ENCODE data around the gene KCTD16.

Gene KCTD16

DNA sequence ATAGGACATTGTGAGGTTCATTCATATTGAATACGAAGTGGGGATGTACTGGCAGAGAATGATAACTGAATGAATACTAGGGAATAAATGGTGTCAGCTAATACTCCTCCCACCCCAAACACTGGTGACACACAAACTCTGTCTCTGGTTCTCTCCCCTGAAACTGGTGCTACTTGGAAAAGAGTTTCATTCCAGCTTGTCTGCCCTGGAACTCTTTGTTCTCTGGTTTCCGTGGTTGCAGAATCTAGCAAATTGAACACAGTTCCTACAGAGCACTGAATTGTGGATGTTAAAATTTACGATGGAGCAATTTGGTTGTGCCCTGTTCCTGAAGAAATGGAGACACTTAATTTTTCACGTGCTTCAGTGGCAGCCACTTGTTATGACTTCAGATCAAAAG is 181.7 kb downstream of the KCTD16 start:
- H3K36me3 ChIP-seq (ENCODE audit: insufficient read depth, low read length) = no peaks in the 10 kb centered on the region

GRCh38 chr5:144352732-144353317 is 182.2 kb downstream of the KCTD16 start:
- no peaks in the 10 kb centered on the region for H3K36me3 ChIP-seq (ENCODE audit: insufficient read depth, low read length)
- no peak overlapping the region for H3K4me3 ChIP-seq (ENCODE audit: low read depth in 1 of 2, low read length in 2 of 2)
- no peaks in the 10 kb centered on the region for H3K9me3 ChIP-seq (ENCODE audit: low read length)
- H3K27me3 ChIP-seq (ENCODE audit: control insufficient read depth in 1 of 2, insufficient read depth in 2 of 2, low read length in 2 of 2) = no peaks in the 10 kb centered on the region
- H3K9ac ChIP-seq (ENCODE audit: low read length) = no peak overlapping the region
- no peaks in the 10 kb centered on the region for H3K4me1 ChIP-seq (ENCODE audit: insufficient read depth, low read length)
- H3K27ac ChIP-seq (ENCODE audit: low read depth, low read length) = no peak overlapping the region

More for the DNA sequence above, 181.7 kb downstream of the KCTD16 start:
- H3K4me3 ChIP-seq (ENCODE audit: low read depth in 1 of 2, low read length in 2 of 2) = no peak overlapping the region
- H3K4me1 ChIP-seq (ENCODE audit: insufficient read depth, low read length) = no peaks in the 10 kb centered on the region
- H3K27me3 ChIP-seq (ENCODE audit: control insufficient read depth in 1 of 2, insufficient read depth in 2 of 2, low read length in 2 of 2) = no peaks in the 10 kb centered on the region
- H3K27ac ChIP-seq (ENCODE audit: low read depth, low read length) = no peak overlapping the region
- H3K9ac ChIP-seq (ENCODE audit: low read length) = no peak overlapping the region
- no peaks in the 10 kb centered on the region for H3K9me3 ChIP-seq (ENCODE audit: low read length)

GRCh38 chr5:144356489-144356888 is 185.8 kb downstream of the KCTD16 start:
- Histone ChIP-seq H3K4me3 (ENCODE audit: low read depth in 1 of 2, low read length in 2 of 2) (no peak overlapping the region), H3K36me3 (ENCODE audit: insufficient read depth, low read length) (no peaks in the 10 kb centered on the region), H3K4me1 (ENCODE audit: insufficient read depth, low read length) (no peaks in the 10 kb centered on the region), H3K27me3 (ENCODE audit: control insufficient read depth in 1 of 2, insufficient read depth in 2 of 2, low read length in 2 of 2) (no peaks in the 10 kb centered on the region), H3K27ac (ENCODE audit: low read depth, low read length) (no peak overlapping the region), H3K9ac (ENCODE audit: low read length) (no peak overlapping the region), H3K9me3 (ENCODE audit: low read length) (no peaks in the 10 kb centered on the region)

DNA sequence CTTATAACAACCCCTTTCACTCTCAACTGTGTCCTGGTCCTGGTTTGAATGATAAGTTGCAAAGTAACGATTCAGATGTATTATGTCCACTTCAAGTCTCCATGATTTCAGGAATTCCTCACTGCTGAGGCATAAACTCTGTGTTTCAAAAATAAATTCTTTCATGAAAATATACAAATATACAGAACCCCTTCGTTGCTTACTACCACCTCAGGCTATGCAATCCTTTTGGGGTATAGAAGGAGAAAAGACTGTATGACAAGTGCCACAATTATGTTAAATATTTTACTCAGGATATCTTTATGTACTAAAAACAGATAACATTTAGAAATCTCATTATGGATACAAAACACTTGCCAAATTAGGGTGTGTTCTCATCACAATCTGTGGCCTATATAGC is 190.7 kb downstream of the KCTD16 start:
- Histone ChIP-seq H3K4me1 (ENCODE audit: insufficient read depth, low read length) (no peaks in the 10 kb centered on the region), H3K36me3 (ENCODE audit: insufficient read depth, low read length) (no peaks in the 10 kb centered on the region), H3K27ac (ENCODE audit: low read depth, low read length) (no peak overlapping the region), H3K9me3 (ENCODE audit: low read length) (no peaks in the 10 kb centered on the region), H3K9ac (ENCODE audit: low read length) (no peak overlapping the region), H3K27me3 (ENCODE audit: control insufficient read depth in 1 of 2, insufficient read depth in 2 of 2, low read length in 2 of 2) (no peaks in the 10 kb centered on the region), H3K4me3 (ENCODE audit: low read depth in 1 of 2, low read length in 2 of 2) (no peak overlapping the region)

DNA sequence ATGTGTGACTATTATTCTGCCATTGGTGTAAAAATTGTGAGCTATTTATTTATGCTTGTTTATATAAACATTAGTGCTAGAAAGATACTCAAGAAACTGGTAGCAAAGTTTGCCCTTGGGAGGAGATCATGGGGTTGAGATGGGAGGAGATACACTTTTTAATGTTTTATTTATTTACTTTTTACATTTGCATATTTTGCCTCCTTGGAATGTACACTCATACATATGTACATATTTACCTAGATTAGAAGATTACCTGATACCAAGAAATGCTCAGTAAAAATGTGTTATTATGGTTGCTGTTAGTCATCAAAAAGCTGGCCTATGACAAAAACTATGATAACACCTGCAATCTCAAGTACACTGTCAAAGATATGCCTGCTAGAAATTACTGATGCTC is 195.2 kb downstream of the KCTD16 start:
- Histone ChIP-seq H3K9ac (ENCODE audit: low read length) (no peak overlapping the region), H3K4me1 (ENCODE audit: insufficient read depth, low read length) (no peaks in the 10 kb centered on the region), H3K27me3 (ENCODE audit: control insufficient read depth in 1 of 2, insufficient read depth in 2 of 2, low read length in 2 of 2) (no peaks in the 10 kb centered on the region), H3K4me3 (ENCODE audit: low read depth in 1 of 2, low read length in 2 of 2) (no peak overlapping the region), H3K36me3 (ENCODE audit: insufficient read depth, low read length) (no peaks in the 10 kb centered on the region), H3K9me3 (ENCODE audit: low read length) (no peaks in the 10 kb centered on the region), H3K27ac (ENCODE audit: low read depth, low read length) (no peak overlapping the region)

GRCh38 chr5:144367991-144368390 is 197.3 kb downstream of the KCTD16 start:
- H3K9me3 ChIP-seq (ENCODE audit: low read length) = no peaks in the 10 kb centered on the region
- H3K36me3 ChIP-seq (ENCODE audit: insufficient read depth, low read length) = no peaks in the 10 kb centered on the region
- no peak overlapping the region for H3K27ac ChIP-seq (ENCODE audit: low read depth, low read length)
- no peaks in the 10 kb centered on the region for H3K4me1 ChIP-seq (ENCODE audit: insufficient read depth, low read length)
- no peak overlapping the region for H3K9ac ChIP-seq (ENCODE audit: low read length)
- no peaks in the 10 kb centered on the region for H3K27me3 ChIP-seq (ENCODE audit: control insufficient read depth in 1 of 2, insufficient read depth in 2 of 2, low read length in 2 of 2)
- H3K4me3 ChIP-seq (ENCODE audit: low read depth in 1 of 2, low read length in 2 of 2) = no peak overlapping the region

- Histone ChIP-seq H3K36me3 (ENCODE audit: insufficient read depth, low read length) (no peaks in the 10 kb centered on the region), H3K27ac (ENCODE audit: low read depth, low read length) (no peak overlapping the region), H3K9me3 (ENCODE audit: low read length) (no peaks in the 10 kb centered on the region), H3K9ac (ENCODE audit: low read length) (no peak overlapping the region), H3K4me3 (ENCODE audit: low read depth in 1 of 2, low read length in 2 of 2) (no peak overlapping the region), H3K4me1 (ENCODE audit: insufficient read depth, low read length) (no peaks in the 10 kb centered on the region), H3K27me3 (ENCODE audit: control insufficient read depth in 1 of 2, insufficient read depth in 2 of 2, low read length in 2 of 2) (no peaks in the 10 kb centered on the region)
These were observed 197.9 kb downstream of the KCTD16 start for GRCh38 chr5:144368556-144368955.

- H3K27me3 ChIP-seq (ENCODE audit: control insufficient read depth in 1 of 2, insufficient read depth in 2 of 2, low read length in 2 of 2) = no peaks in the 10 kb centered on the region
- no peak overlapping the region for H3K27ac ChIP-seq (ENCODE audit: low read depth, low read length)
- no peak overlapping the region for H3K4me3 ChIP-seq (ENCODE audit: low read depth in 1 of 2, low read length in 2 of 2)
- H3K9me3 ChIP-seq (ENCODE audit: low read length) = no peaks in the 10 kb centered on the region
- H3K9ac ChIP-seq (ENCODE audit: low read length) = no peak overlapping the region
- no peaks in the 10 kb centered on the region for H3K36me3 ChIP-seq (ENCODE audit: insufficient read depth, low read length)
- no peaks in the 10 kb centered on the region for H3K4me1 ChIP-seq (ENCODE audit: insufficient read depth, low read length)
These were observed 198.3 kb downstream of the KCTD16 start for GRCh38 chr5:144369006-144369405.

DNA sequence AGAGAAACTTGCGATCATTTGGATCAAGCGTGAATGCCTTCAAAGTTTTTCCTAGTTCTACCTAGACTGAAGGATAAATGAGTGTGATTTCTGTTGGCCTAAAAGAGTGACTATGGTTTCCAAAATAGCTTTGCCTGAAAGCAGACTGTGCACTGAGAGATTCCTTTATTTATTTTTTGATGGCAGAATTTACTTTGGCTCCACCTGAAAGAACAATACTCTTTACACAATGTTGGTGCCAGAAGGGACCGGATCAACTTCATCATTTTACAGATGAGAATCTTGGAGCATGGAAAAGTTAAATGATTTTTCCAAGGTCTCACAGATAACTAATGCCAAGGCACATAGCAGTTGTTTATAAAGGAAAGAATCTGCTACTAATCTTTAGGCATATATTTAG is 199.6 kb downstream of the KCTD16 start:
- Histone ChIP-seq H3K36me3 (ENCODE audit: insufficient read depth, low read length) (no peaks in the 10 kb centered on the region), H3K4me1 (ENCODE audit: insufficient read depth, low read length) (no peaks in the 10 kb centered on the region), H3K27ac (ENCODE audit: low read depth, low read length) (no peak overlapping the region), H3K27me3 (ENCODE audit: control insufficient read depth in 1 of 2, insufficient read depth in 2 of 2, low read length in 2 of 2) (no peaks in the 10 kb centered on the region), H3K4me3 (ENCODE audit: low read depth in 1 of 2, low read length in 2 of 2) (no peak overlapping the region), H3K9me3 (ENCODE audit: low read length) (no peaks in the 10 kb centered on the region), H3K9ac (ENCODE audit: low read length) (no peak overlapping the region)

DNA sequence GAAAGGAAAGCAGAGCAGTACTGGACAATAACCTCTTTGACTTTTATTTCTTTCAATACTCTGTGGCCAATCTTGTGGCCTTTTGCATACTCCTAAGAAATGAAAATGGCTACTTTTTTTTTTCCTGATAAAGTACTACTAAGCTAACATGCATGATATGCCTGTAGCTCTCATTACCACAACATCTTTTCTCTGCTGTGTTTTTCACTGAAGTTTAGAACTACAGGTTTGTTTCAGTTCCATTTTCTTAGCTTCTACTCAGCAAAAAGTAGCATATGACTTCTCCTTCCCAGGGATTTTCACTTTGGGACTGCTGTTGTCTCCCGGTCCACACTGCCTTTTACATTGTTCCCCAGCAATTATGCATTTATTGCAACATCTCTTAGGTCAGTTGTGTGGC is 204.0 kb downstream of the KCTD16 start:
- Histone ChIP-seq H3K9me3 (ENCODE audit: low read length) (no peaks in the 10 kb centered on the region), H3K36me3 (ENCODE audit: insufficient read depth, low read length) (no peaks in the 10 kb centered on the region), H3K9ac (ENCODE audit: low read length) (no peak overlapping the region), H3K4me3 (ENCODE audit: low read depth in 1 of 2, low read length in 2 of 2) (no peak overlapping the region), H3K27ac (ENCODE audit: low read depth, low read length) (no peak overlapping the region), H3K4me1 (ENCODE audit: insufficient read depth, low read length) (no peaks in the 10 kb centered on the region), H3K27me3 (ENCODE audit: control insufficient read depth in 1 of 2, insufficient read depth in 2 of 2, low read length in 2 of 2) (no peaks in the 10 kb centered on the region)

DNA sequence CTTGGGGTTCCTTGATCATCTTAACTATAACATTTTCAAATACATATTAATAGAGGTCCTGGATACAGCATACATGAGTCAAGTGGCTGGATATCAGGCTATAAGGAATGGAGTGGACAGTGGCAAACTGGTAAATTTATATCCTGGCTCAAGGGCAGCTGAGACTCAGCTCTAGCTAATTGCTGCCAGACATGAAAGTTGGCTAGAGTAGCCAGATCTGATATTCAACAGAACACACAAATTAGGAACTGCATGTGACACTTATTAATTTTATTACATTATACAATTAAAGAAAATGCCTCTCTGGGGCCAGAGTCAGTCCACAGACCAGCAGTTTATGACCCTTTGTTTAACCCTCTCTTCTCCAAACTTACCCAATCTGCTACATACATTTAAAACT is 206.5 kb downstream of the KCTD16 start:
- H3K9me3 ChIP-seq (ENCODE audit: low read length) = no peaks in the 10 kb centered on the region
- no peaks in the 10 kb centered on the region for H3K36me3 ChIP-seq (ENCODE audit: insufficient read depth, low read length)
- no peak overlapping the region for H3K9ac ChIP-seq (ENCODE audit: low read length)
- H3K27me3 ChIP-seq (ENCODE audit: control insufficient read depth in 1 of 2, insufficient read depth in 2 of 2, low read length in 2 of 2) = no peaks in the 10 kb centered on the region
- no peak overlapping the region for H3K27ac ChIP-seq (ENCODE audit: low read depth, low read length)
- H3K4me1 ChIP-seq (ENCODE audit: insufficient read depth, low read length) = no peaks in the 10 kb centered on the region
- H3K4me3 ChIP-seq (ENCODE audit: low read depth in 1 of 2, low read length in 2 of 2) = no peak overlapping the region

DNA sequence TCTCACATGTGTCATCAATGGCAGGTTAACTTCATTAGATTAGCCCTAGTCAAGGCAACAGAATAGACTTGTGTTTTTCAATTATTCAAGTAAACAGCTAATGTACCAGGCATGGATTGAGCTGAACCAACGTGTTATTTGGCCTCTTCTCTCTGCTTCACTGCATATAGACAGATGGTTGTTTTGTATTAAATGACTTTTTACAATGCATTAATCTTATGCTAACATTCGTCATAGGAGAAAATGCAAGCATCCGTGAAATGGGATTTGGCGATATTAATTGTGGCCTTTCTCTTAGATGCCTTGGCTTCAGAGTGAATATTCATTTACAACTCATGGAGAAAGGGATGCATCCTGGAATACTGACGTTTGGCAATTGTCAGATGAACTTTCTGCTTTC is 208.0 kb downstream of the KCTD16 start:
- Histone ChIP-seq H3K9ac (ENCODE audit: low read length) (no peak overlapping the region), H3K36me3 (ENCODE audit: insufficient read depth, low read length) (no peaks in the 10 kb centered on the region), H3K27me3 (ENCODE audit: control insufficient read depth in 1 of 2, insufficient read depth in 2 of 2, low read length in 2 of 2) (no peaks in the 10 kb centered on the region), H3K4me1 (ENCODE audit: insufficient read depth, low read length) (no peaks in the 10 kb centered on the region), H3K9me3 (ENCODE audit: low read length) (no peaks in the 10 kb centered on the region), H3K4me3 (ENCODE audit: low read depth in 1 of 2, low read length in 2 of 2) (no peak overlapping the region), H3K27ac (ENCODE audit: low read depth, low read length) (no peak overlapping the region)

Data from muscle layer of colon (tissue), 2 donors.